HTERT RPE-1 (cell line): ENCODE data around the gene SHFL.

Source experiments
- in situ Hi-C: fragments of 300-500 bp; cut with MboI; formaldehyde crosslinking; loops from 4 replicates; pipeline ENCODE4 v1.14.3; 2020; ENCODE audit warnings: low sequenced_read_pairs

Gene SHFL

GRCh38 chr19:10087296-10088061 lies 1.4 kb downstream of the SHFL start:
- in situ Hi-C loops: no loop called here

DNA sequence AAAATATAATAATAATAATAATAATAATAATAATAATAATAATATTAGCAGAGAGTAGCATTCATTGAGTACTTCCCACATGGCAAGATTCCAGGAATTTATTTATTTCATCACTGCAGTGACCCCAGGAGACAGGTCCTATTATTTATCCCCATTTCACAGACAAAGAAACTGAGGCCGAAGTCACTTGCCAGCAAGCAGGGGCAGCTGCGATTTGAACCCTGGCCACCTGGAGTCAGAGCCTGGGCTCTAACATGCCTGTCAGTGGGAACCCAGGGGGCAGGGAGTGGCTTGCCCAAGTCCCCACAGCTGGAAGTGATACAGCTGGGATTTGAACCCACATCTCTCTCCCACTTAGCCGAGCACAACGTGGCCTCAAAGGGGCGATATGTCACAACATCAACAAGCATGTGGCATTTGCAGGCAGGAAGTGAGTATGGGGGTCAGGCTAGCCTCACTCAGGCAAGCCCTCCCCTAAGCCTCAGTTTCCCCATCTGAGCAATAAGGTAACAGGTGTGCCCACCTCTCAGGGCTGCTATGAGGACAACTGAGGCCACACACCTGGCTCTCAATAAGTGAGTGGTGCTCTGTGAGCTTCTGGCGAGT lies 2.9 kb downstream of the SHFL start:
- in situ Hi-C loops: no loop called here

DNA sequence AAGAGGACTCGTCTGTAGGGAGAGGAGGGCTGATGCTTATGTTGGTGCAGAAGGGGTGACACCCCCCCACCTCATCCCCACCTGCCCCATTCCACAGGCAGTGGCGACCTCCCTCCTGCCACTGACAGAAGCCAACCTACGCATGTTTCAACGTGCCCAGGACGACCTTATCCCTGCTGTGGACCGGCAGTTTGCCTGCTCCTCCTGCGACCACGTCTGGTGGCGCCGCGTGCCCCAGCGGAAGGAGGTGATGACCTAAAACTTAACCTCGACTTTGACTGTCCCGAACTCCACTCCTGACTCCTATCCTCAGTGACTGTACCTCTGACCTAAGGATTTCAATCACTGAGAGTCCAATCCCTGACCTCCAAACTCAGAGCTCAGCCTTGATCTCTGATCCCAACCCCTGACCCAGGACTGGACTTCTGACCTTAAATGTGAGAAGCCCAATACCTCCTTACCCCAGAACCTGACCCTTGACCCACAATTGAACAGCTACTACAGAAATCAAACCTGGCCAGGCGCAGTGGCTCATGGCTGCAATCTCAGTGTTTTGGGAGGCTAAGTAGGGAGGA lies 3.8 kb downstream of the SHFL start:
- in situ Hi-C loops: no loop called here

DNA sequence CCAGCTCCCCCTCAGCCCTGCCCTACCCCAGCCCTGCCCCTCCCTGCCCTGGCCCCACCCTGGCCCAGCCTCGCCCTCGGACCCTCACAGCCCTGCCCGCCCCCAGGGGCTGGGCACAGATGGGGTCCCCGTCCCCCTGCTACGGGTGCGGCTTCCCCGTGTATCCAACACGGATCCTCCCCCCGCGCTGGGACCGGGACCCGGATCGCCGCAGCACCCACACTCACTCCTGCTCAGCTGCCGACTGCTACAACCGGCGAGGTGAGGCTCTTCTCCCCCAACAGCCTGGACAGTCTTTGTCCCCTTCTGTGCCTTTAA lies 5.2 kb downstream of the SHFL start:
- in situ Hi-C loops: no loop called here

- in situ Hi-C loops: no loop called here
Observed at GRCh38 chr19:10091895-10092641, 6.0 kb downstream of the SHFL start.

GRCh38 chr19:10092648-10093294 lies 6.7 kb downstream of the SHFL start:
- in situ Hi-C loops: no loop called here

- in situ Hi-C loops: no loop called here
Observed at GRCh38 chr19:10093295-10094186, 7.4 kb downstream of the SHFL start.

- in situ Hi-C loops: no loop called here
Observed at GRCh38 chr19:10095622-10095947, 9.5 kb downstream of the SHFL start.

- in situ Hi-C loops: no loop called here
Observed at GRCh38 chr19:10095948-10096614, 10.0 kb downstream of the SHFL start.

GRCh38 chr19:10096615-10096963 lies 10.5 kb downstream of the SHFL start:
- in situ Hi-C loops: no loop called here

- in situ Hi-C loops: no loop called here
Observed at GRCh38 chr19:10100163-10100785, 14.2 kb downstream of the SHFL start.

- in situ Hi-C loops: no loop called here
Observed at GRCh38 chr19:10102787-10103236, 16.7 kb downstream of the SHFL start.

DNA sequence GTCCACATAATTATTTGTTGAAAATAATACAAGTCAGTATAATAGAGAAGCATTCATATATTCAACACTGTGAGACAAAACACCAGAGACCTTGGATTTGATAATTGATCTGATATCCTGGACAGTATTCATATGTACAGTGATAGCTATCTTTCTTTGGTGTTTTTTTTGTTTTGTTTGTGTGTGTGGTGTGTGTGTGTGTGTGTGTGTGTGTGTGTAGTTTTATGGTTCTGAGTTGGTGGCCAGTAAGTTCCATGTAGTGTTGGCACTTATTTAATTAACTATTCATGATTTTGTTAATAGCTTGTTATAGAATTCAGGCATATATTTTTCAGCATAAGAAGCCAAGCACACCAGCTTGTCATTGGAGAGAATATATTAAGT lies 18.0 kb downstream of the SHFL start:
- in situ Hi-C loops: no loop called here

- in situ Hi-C loops: no loop called here
Observed at GRCh38 chr19:10104665-10105508, 18.8 kb downstream of the SHFL start.

DNA sequence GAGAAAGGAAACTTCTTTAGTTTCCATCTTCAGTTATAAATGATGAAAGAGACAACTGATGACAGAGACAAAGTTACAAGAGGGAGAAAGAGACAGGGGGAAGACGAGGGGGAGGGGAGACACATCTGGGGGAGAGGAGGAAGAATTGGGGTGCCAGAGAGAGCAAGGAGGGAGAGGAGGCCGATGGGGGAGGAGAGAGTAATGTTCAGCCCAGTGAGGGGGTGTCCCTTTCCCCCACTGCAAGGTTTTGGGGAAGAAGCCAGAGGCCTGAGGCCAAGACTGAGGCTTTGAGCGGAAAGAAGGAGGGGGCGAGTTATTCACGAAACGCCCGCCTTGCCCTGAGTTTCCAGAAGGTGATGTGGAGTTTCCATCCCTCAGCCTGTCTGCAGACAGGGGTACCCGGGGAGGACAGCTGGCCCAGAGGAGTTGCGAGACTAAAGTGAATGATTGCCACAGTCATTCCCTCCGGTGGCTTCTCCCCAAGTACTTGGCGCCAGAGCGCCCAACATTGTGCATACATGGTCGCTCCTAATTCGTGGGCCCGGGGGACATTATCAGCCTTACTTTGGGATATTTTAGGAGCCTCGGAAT lies 19.5 kb downstream of the SHFL start:
- in situ Hi-C loops: no loop called here

DNA sequence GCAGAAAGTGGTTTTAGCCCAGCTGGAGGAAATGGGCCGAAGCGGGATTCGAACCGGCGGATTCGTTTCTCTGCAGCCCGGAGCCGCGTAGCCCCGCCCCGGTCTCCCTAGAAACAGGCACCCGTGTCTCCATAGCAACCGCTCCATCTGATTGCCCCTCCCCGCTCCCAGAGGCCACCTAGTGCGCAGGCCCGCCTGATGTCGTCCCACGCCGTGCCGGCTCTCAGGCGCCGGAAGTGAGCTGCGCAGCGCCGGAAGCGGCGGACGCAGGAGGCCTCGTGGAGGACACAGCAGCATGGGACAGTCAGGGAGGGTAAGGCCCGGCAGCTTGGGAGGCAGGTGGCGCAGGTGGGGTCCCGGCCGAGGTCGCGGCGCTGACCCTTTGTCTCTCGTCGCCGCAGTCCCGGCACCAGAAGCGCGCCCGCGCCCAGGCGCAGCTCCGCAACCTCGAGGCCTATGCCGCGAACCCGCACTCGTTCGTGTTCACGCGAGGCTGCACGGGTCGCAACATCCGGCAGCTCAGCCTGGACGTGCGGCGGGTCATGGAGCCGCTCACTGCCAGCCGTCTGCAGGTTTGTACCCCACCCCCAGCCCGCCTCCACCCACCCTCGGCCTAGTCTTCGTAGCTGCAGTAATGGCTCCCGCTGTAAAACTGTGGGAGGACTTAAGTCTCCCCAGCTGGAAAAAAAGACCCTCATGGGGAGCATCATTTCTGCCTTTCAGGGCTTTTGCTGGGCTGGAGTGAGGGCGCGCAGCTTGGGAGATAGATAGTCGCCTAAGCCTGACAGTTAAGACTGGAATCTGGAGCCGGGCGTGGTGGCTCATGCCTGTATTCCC lies 20.2 kb downstream of the SHFL start, which contains the start of gene PPAN:
PPAN (plus strand) TSS at position 263 of the 837 bp plus-strand sequence; CDS start at position 296, 33 bp downstream.
- in situ Hi-C loops: no loop called here

- in situ Hi-C loops: no loop called here
Observed at GRCh38 chr19:10107254-10107653, 21.1 kb downstream of the SHFL start.
